GM23338 (cell line): ENCODE data around the gene TBK1. TPM values are rescaled to one million over a fixed set of nuclear protein-coding genes. Genes with fewer than 3 reads are reported as not detected.

ENCODE experiments used
- ATAC-seq: fragments of 200-7000 bp; cut with Tn5 transposase; 3 replicates; pipeline ENCODE4 v1.9.1; 2020
- DNase-seq: peaks from one replicate; pipeline ENCODE4 v3.0.0-alpha.2; 2015; ENCODE audit warnings: low spot score
- H2AFZ ChIP-seq: fragments of 200-600 bp; sonication (generic); 2 replicates; pipeline ENCODE4 v1.8.0; 2016; ENCODE audit warnings: antibody characterized with exemption, mild to moderate bottlenecking, moderate library complexity
- H3F3A ChIP-seq: fragments of 200-600 bp; sonication (generic); replicated peaks from 2 replicates; pipeline ENCODE4 v1.8.0; 2017; ENCODE audit warnings: antibody characterized with exemption, mixed run types, low read depth
- H3K27ac ChIP-seq: fragments of 200-600 bp; sonication (generic); 2 replicates; pipeline ENCODE4 v1.6.1; 2016; ENCODE audit warnings: low read depth
- H3K27me3 ChIP-seq: fragments of 200-600 bp; sonication (generic); 2 replicates; pipeline ENCODE4 v1.8.0; 2016; ENCODE audit warnings: mild to moderate bottlenecking, mixed run types, moderate library complexity; ENCODE audit not compliant: insufficient read depth
- H3K36me3 ChIP-seq: fragments of 200-600 bp; sonication (generic); 2 replicates; pipeline ENCODE4 v1.8.0; 2016; ENCODE audit warnings: mild to moderate bottlenecking; ENCODE audit not compliant: insufficient read depth
- H3K4me1 ChIP-seq: fragments of 200-600 bp; sonication (generic); 2 replicates; pipeline ENCODE4 v1.8.0; 2016; ENCODE audit warnings: mild to moderate bottlenecking, moderate library complexity; ENCODE audit not compliant: insufficient read depth
- H3K4me2 ChIP-seq: fragments of 200-600 bp; sonication (generic); 2 replicates; pipeline ENCODE4 v1.7.1; 2017; ENCODE audit warnings: mixed run types
- H3K4me3 ChIP-seq: fragments of 200-600 bp; sonication (generic); 2 replicates; pipeline ENCODE4 v1.6.1; 2016; ENCODE audit warnings: mixed run types
- H3K79me2 ChIP-seq: fragments of 200-600 bp; sonication (generic); replicated peaks from 2 replicates; pipeline ENCODE4 v1.8.0; 2017; ENCODE audit warnings: mild to moderate bottlenecking; ENCODE audit not compliant: insufficient read depth
- H3K9me2 ChIP-seq: fragments of 200-600 bp; sonication (generic); 2 replicates; pipeline ENCODE4 v1.8.0; 2017; ENCODE audit not compliant: insufficient read depth
- H4K20me1 ChIP-seq: fragments of 200-600 bp; sonication (generic); replicated peaks from 2 replicates; pipeline ENCODE4 v1.8.0; 2017; ENCODE audit warnings: mild to moderate bottlenecking; ENCODE audit not compliant: insufficient read depth
- H3K27ac Mint-ChIP-seq: 2 replicates; pipeline ENCODE4 v1.8.0; 2020; ENCODE audit warnings: inconsistent platforms, mild to moderate bottlenecking, moderate library complexity, mixed read lengths
- H3K27me3 Mint-ChIP-seq: 3 replicates; pipeline ENCODE4 v1.8.0; 2022; ENCODE audit warnings: low read depth, mild to moderate bottlenecking, moderate library complexity, mixed read lengths, inconsistent platforms; ENCODE audit not compliant: insufficient read depth, poor library complexity
- H3K36me3 Mint-ChIP-seq: 3 replicates; pipeline ENCODE4 v1.8.0; 2021; ENCODE audit warnings: low read depth, mild to moderate bottlenecking, inconsistent platforms, moderate library complexity, mixed read lengths
- H3K4me1 Mint-ChIP-seq: 3 replicates; pipeline ENCODE4 v1.8.0; 2020; ENCODE audit warnings: mild to moderate bottlenecking, inconsistent platforms, mixed read lengths
- H3K4me3 Mint-ChIP-seq: 3 replicates; pipeline ENCODE4 v1.8.0; 2021; ENCODE audit warnings: moderate library complexity, mild to moderate bottlenecking, inconsistent platforms, mixed read lengths
- H3K9me3 Mint-ChIP-seq: 3 replicates; pipeline ENCODE4 v1.8.0; 2020; ENCODE audit warnings: moderate library complexity, mild to moderate bottlenecking, inconsistent platforms, mixed read lengths
- CREB1 ChIP-seq: fragments of 250-450 bp; sonication (Bioruptor Pico); IDR thresholded peaks from 2 replicates; pipeline ENCODE4 v1.5.0; 2020; ENCODE audit warnings: low read depth, mild to moderate bottlenecking, moderate library complexity
- CTCF ChIP-seq, 2 experiments: fragments of 200-600 bp in 1 of 2; sonication (generic) in 1 of 2; conservative IDR thresholded peaks; 2 replicates each; pipeline versions ENCODE4 v1.5.1 to v1.6.1; 2016 to 2017; ENCODE audit warnings: antibody characterized with exemption in 2 of 2, low read depth in 2 of 2, mild to moderate bottlenecking in 2 of 2, moderate library complexity in 1 of 2
- ETS1 ChIP-seq: IDR thresholded peaks from 2 replicates; pipeline ENCODE4 v1.6.1; 2016; ENCODE audit warnings: antibody characterized with exemption
- EZH2 ChIP-seq: fragments of 200-600 bp; sonication (generic); IDR thresholded peaks from one replicate; pipeline ENCODE4 v1.8.0; 2017; ENCODE audit warnings: antibody characterized with exemption, mild to moderate bottlenecking, low read depth; ENCODE audit not compliant: unreplicated experiment
- EZH2phosphoT487 ChIP-seq: fragments of 200-600 bp; sonication (generic); IDR thresholded peaks from one replicate; pipeline ENCODE4 v1.8.1; 2018; ENCODE audit warnings: antibody characterized with exemption; ENCODE audit not compliant: unreplicated experiment
- JUNB ChIP-seq: IDR thresholded peaks from one replicate; pipeline ENCODE4 v1.6.1; 2016; ENCODE audit warnings: antibody characterized with exemption; ENCODE audit not compliant: unreplicated experiment
- NANOG ChIP-seq: IDR thresholded peaks from 2 replicates; pipeline ENCODE4 v1.6.1; 2016; ENCODE audit warnings: antibody characterized with exemption, borderline replicate concordance
- POLR2AphosphoS5 ChIP-seq: IDR thresholded peaks from 2 replicates; pipeline ENCODE4 v1.6.1; 2016; ENCODE audit warnings: antibody characterized with exemption, low read depth
- REST ChIP-seq: IDR thresholded peaks from one replicate; pipeline ENCODE4 v1.6.1; 2018; ENCODE audit warnings: antibody characterized with exemption; ENCODE audit not compliant: unreplicated experiment
- STAT1 ChIP-seq: IDR thresholded peaks from one replicate; pipeline ENCODE4 v1.6.1; 2016; ENCODE audit warnings: antibody characterized with exemption; ENCODE audit not compliant: unreplicated experiment
- ZNF114 ChIP-seq: fragments of 250-450 bp; sonication (Bioruptor Pico); IDR thresholded peaks from 2 replicates; pipeline ENCODE4 v1.5.0; 2020; ENCODE audit warnings: mild to moderate bottlenecking, moderate library complexity
- ZNF331 ChIP-seq: fragments of 250-450 bp; sonication (Bioruptor Pico); IDR thresholded peaks from 2 replicates; pipeline ENCODE4 v1.5.0; 2020; ENCODE audit warnings: low read depth, mild to moderate bottlenecking, moderate library complexity
- ZNF462 ChIP-seq: fragments of 250-450 bp; sonication (Bioruptor Pico); IDR thresholded peaks from 2 replicates; pipeline ENCODE4 v1.5.0; 2020; ENCODE audit warnings: mild to moderate bottlenecking, moderate library complexity
- polyA plus RNA-seq: library from polyadenylated mRNA; unstranded; fragments of >200 nt; fragmentation: Nextera tagmentation; extraction: Ambion mirVana; gene quantifications from 2 replicates; pipeline ENCODE4 v1.2.1, GENCODE V29; 2016
- total RNA-seq: library from RNA; depleted of rRNA; stranded (reverse); fragments of >200 nt; shearing (Covaris generic); gene quantifications from 2 replicates; pipeline ENCODE4 v1.2.3, GENCODE V29; 2014

The TBK1 gene
- total and polyA plus RNA-seq, 2 experiments from 2014 or later, result 21.7 to 29.9 TPM

GRCh38 chr12:64419696-64420095, 32.2 kb upstream of the TBK1 start:
- Histone ChIP-seq H3K4me1 (no peaks in the 10 kb centered on the region), H4K20me1 (peaks cover 15% of the 10 kb centered on the region), H3K27me3 (no peaks in the 10 kb centered on the region), H3K4me3 (no peak overlapping the region), H3F3A (no peaks in the 10 kb centered on the region), H3K27ac (no peak overlapping the region), H3K79me2 (0 out of 2 replicates have a peak, but pooled peaks cover 6% of the 10 kb centered on the region), H3K9me2 (no peaks in the 10 kb centered on the region), H3K4me2 (no peak overlapping the region), H2AFZ (no peak overlapping the region), H3K36me3 (peaks cover 98% of the 10 kb centered on the region)
- no peak for TF ChIP-seq NANOG
- TF ChIP-seq ETS1, result no peak
- no peak for TF ChIP-seq EZH2phosphoT487
- no peak for TF ChIP-seq JUNB
- no peak for TF ChIP-seq POLR2AphosphoS5
- no peak for TF ChIP-seq CTCF (conservative IDR thresholded peaks at IDR 0.05; ENCODE audit: low read depth in 2 of 2)
- TF ChIP-seq ZNF114, result no peak
- TF ChIP-seq ZNF462, result no peak
- no peak for TF ChIP-seq STAT1
- TF ChIP-seq CREB1 (CRISPR knock-in tag), result no peak
- no peak for TF ChIP-seq REST
- TF ChIP-seq ZNF331 (CRISPR knock-in tag), result no peak
- TF ChIP-seq EZH2, result no peak
- ATAC-seq (no peak), DNase-seq (no peak)
- H3K4me1 Mint-ChIP-seq, result no peaks in the 10 kb centered on the region
- H3K9me3 Mint-ChIP-seq, result no peaks in the 10 kb centered on the region
- no peak overlapping the region for H3K27ac Mint-ChIP-seq
- no peaks in the 10 kb centered on the region for H3K27me3 Mint-ChIP-seq
- peaks cover 96% of the 10 kb centered on the region for H3K36me3 Mint-ChIP-seq
- no peak overlapping the region for H3K4me3 Mint-ChIP-seq
